Activated T-cell treated with anti-CD3 and anti-CD28 coated beads, Interleukin-2, amount 50 U/mL, for 72 hours (primary cell): Measurements from ENCODE around the gene PER3. TPM values are rescaled to one million over a fixed set of nuclear protein-coding genes. Genes with fewer than 3 reads are reported as not detected.
"Not testable (repeated sequence)": the region's sequence is repeated elsewhere in the genome, so short reads cannot be mapped to it uniquely, and the experiment has no call there.

Experiments
- ATAC-seq, 2 donors: fragments of 150-1000 bp; cut with Tn5 transposase; replicated peaks in 1 of 2; 2 replicates each; pipeline ENCODE4 v1.10.0; 2021; ENCODE audit warnings: moderate library complexity in 2 of 2, mild to moderate bottlenecking in 1 of 2
- DNase-seq, 2 donors: peaks; one replicate each; pipeline ENCODE4 v3.0.0; 2021 to 2022; ENCODE audit warnings: mixed read lengths in 1 of 2
- H3K27ac Mint-ChIP-seq: one replicate; pipeline ENCODE4 v1.8.0; 2022; ENCODE audit warnings: mild to moderate bottlenecking, moderate library complexity, mixed read lengths
- H3K27me3 Mint-ChIP-seq: one replicate; pipeline ENCODE4 v1.8.0; 2022; ENCODE audit warnings: low read depth, mixed read lengths
- H3K36me3 Mint-ChIP-seq, 2 donors: one replicate each; pipeline ENCODE4 v1.8.0; 2022; ENCODE audit warnings: mixed read lengths in 2 of 2, mild to moderate bottlenecking in 1 of 2; ENCODE audit not compliant: insufficient read depth in 2 of 2
- H3K4me1 Mint-ChIP-seq: one replicate; pipeline ENCODE4 v1.8.0; 2022; ENCODE audit warnings: low read depth, mixed read lengths
- H3K4me3 Mint-ChIP-seq, 2 donors: one replicate each; pipeline ENCODE4 v1.8.0; 2022; ENCODE audit warnings: mild to moderate bottlenecking in 2 of 2, mixed read lengths in 2 of 2, moderate library complexity in 2 of 2
- H3K9me3 Mint-ChIP-seq, 2 donors: one replicate each; pipeline ENCODE4 v1.8.0; 2022; ENCODE audit warnings: mixed read lengths in 2 of 2
- total RNA-seq, 2 donors: library from RNA; stranded (reverse); gene quantifications; one replicate each; pipeline ENCODE4 v1.2.3, GENCODE V29; 2022

The PER3 gene
- total RNA-seq, 2 donors from 2014 or later: 1.2 to 1.3 TPM

DNA sequence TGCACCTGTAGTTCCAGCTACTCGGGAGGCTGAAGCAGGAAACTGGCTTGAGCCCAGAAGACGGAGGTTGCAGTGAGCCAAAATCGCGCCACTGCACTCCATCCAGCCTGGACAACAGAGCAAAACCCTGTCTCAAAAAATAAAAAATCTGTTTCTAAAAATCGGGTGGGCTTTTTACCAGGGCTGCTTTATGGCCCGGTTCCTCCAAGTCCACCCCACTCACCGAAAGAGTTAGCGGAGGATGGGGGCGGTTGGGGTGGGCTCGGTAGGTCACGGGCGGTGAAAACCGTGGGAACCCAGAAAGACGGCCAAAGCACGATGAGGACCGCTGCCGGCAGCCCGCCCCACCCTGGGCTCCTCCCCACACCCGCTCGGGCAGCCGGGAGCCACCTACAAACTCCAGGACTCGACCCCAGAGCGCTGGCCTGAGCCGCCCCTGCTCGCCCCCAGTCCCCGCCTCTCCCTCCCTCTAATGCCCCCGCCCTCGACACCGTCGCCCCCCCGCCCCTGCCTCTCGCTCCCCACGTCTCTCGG, 846 bp upstream of the PER3 start:
- Mint-ChIP-seq H3K4me1 (peaks cover 12% of the 10 kb centered on the region), H3K4me3 (peak overlapping the region; percentile 55 to 75), H3K9me3 (no peaks in the 10 kb centered on the region), H3K27ac (no peak overlapping the region), H3K27me3 (no peaks in the 10 kb centered on the region), H3K36me3 (no peaks in the 10 kb centered on the region)
- DNase-seq (peak; percentile 44 to 49), ATAC-seq (peak; percentile 15 to 24)

- H3K27ac Mint-ChIP-seq: no peak overlapping the region
- DNase-seq: peak in 1 of 2 donors; percentile 9
Measured at GRCh38 chr1:7784492-7785071, 491 bp downstream of the PER3 start.

GRCh38 chr1:7785108-7785507, 1.0 kb downstream of the PER3 start:
- H3K27me3 Mint-ChIP-seq: no peaks in the 10 kb centered on the region
- DNase-seq (no peak), ATAC-seq (no peak)
- peaks cover 2 to 9% of the 10 kb centered on the region in 2 donors for H3K36me3 Mint-ChIP-seq
- no peak overlapping the region for H3K27ac Mint-ChIP-seq
- peaks cover 12% of the 10 kb centered on the region for H3K4me1 Mint-ChIP-seq
- H3K4me3 Mint-ChIP-seq: peak overlapping the region in 1 of 2 donors; percentile 52
- peaks cover 0 to 2% of the 10 kb centered on the region in 2 donors for H3K9me3 Mint-ChIP-seq

More at GRCh38 chr1:7784492-7785071, 491 bp downstream of the PER3 start:
- no peaks in the 10 kb centered on the region for H3K27me3 Mint-ChIP-seq
- no peaks in the 10 kb centered on the region for H3K9me3 Mint-ChIP-seq
- ATAC-seq: no peak
- peak overlapping the region; percentile 42 to 52 for H3K4me3 Mint-ChIP-seq
- peaks cover 0 to 4% of the 10 kb centered on the region in 2 donors for H3K36me3 Mint-ChIP-seq
- H3K4me1 Mint-ChIP-seq: peaks cover 12% of the 10 kb centered on the region

DNA sequence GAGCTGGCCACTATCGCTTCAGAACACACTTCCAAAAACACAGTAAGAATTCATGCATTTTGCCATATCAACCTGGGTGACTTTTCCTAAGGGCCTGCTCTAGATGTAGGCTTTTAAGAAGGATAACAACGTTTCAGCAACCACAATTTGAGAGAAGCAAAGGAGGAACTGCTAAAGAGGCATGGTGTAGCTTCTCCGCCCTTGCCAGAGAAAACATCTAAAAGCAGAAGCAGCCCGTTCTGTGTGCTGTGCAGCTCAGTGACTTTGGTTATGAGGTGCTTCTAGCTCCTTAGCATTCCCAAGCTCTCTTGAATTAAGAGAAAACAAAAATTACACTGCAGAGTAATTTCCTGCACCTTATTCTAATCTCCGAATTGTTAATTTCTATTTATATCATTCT, 2.7 kb downstream of the PER3 start:
- DNase-seq (no peak), ATAC-seq (no peak)
- Mint-ChIP-seq H3K36me3 (peaks cover 9 to 18% of the 10 kb centered on the region in 2 donors), H3K27me3 (no peaks in the 10 kb centered on the region), H3K9me3 (peaks cover 5 to 8% of the 10 kb centered on the region in 2 donors), H3K27ac (peak overlapping the region; percentile 67), H3K4me1 (peaks cover 8% of the 10 kb centered on the region), H3K4me3 (no peak overlapping the region)

GRCh38 chr1:7789828-7790227, 5.7 kb downstream of the PER3 start:
- H3K9me3 Mint-ChIP-seq: peaks cover 5 to 11% of the 10 kb centered on the region in 2 donors
- peaks cover 12 to 21% of the 10 kb centered on the region in 2 donors for H3K36me3 Mint-ChIP-seq
- H3K27me3 Mint-ChIP-seq: no peaks in the 10 kb centered on the region
- ATAC-seq (no peak), DNase-seq (no peak)
- no peak overlapping the region for H3K27ac Mint-ChIP-seq
- H3K4me3 Mint-ChIP-seq: no peak overlapping the region
- no peaks in the 10 kb centered on the region for H3K4me1 Mint-ChIP-seq

DNA sequence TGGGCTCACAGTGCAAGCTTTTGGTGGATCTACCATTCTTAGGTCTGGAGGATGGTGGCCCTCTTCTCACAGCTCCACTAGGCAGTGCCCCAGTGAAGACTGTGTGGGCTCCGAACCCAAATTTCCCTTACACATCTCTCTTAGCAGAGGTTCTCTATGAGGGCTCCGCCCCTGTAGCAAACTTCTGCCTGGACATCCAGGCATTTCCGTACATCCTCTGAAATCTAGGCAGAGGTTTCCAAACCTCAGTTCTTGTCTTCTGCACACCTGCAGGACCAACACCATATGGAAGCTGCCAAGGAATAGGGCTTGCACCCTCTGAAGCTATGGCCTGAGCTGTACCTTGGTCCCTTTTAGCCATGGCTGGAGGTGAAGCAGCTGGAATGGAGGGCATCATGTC, 6.9 kb downstream of the PER3 start:
- H3K36me3 Mint-ChIP-seq: peaks cover 12 to 21% of the 10 kb centered on the region in 2 donors
- H3K27ac Mint-ChIP-seq, ATAC-seq, H3K27me3 Mint-ChIP-seq, DNase-seq, H3K4me3 Mint-ChIP-seq, H3K4me1 Mint-ChIP-seq: not testable (repeated sequence)
- H3K9me3 Mint-ChIP-seq: peaks cover 5 to 11% of the 10 kb centered on the region in 2 donors

- H3K27ac Mint-ChIP-seq: no peak overlapping the region
- ATAC-seq: no peak
- no peak for DNase-seq
- H3K9me3 Mint-ChIP-seq: peaks cover 4 to 7% of the 10 kb centered on the region in 2 donors
- H3K4me3 Mint-ChIP-seq: no peak overlapping the region
- peaks cover 9 to 11% of the 10 kb centered on the region in 2 donors for H3K36me3 Mint-ChIP-seq
- H3K4me1 Mint-ChIP-seq: no peaks in the 10 kb centered on the region
- H3K27me3 Mint-ChIP-seq: no peaks in the 10 kb centered on the region
Measured at GRCh38 chr1:7795406-7795805, 11.3 kb downstream of the PER3 start.

GRCh38 chr1:7805460-7805859, 21.4 kb downstream of the PER3 start:
- Mint-ChIP-seq H3K4me3 (no peak overlapping the region), H3K4me1 (no peaks in the 10 kb centered on the region), H3K27me3 (no peaks in the 10 kb centered on the region), H3K36me3 (peaks cover 0 to 3% of the 10 kb centered on the region in 2 donors), H3K27ac (no peak overlapping the region), H3K9me3 (no peaks in the 10 kb centered on the region)
- no peak for DNase-seq
- ATAC-seq: no peak

GRCh38 chr1:7808253-7808844, 24.3 kb downstream of the PER3 start:
- no peak overlapping the region for H3K27ac Mint-ChIP-seq
- no peak overlapping the region for H3K4me3 Mint-ChIP-seq
- peak in 1 of 2 donors; percentile 41 for ATAC-seq
- no peaks in the 10 kb centered on the region for H3K27me3 Mint-ChIP-seq
- H3K36me3 Mint-ChIP-seq: peaks cover 5 to 11% of the 10 kb centered on the region in 2 donors
- DNase-seq: no peak
- H3K9me3 Mint-ChIP-seq: peaks cover 5% of the 10 kb centered on the region in 2 donors
- no peaks in the 10 kb centered on the region for H3K4me1 Mint-ChIP-seq

DNA sequence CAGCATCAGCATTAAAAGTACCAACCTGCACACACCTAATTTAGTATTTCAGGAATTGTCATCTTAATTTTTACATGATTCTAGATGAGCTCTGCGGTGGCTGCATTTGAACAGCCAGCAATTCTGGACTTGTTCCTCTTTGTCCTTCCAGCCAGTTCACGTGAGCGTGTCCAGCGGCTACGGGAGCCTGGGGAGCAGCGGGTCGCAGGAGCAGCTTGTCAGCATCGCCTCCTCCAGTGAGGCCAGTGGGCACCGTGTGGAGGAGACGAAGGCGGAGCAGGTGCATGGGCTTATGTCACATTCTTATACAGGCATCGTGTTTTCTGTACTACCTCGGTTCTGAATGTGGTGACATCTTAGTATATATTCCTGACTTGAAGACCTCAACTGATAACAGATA, 25.7 kb downstream of the PER3 start:
- Mint-ChIP-seq H3K4me3 (no peak overlapping the region), H3K27ac (no peak overlapping the region), H3K36me3 (peaks cover 13 to 19% of the 10 kb centered on the region in 2 donors), H3K4me1 (no peaks in the 10 kb centered on the region), H3K27me3 (no peaks in the 10 kb centered on the region), H3K9me3 (peaks cover 10 to 12% of the 10 kb centered on the region in 2 donors)
- no peak for ATAC-seq
- no peak for DNase-seq

DNA sequence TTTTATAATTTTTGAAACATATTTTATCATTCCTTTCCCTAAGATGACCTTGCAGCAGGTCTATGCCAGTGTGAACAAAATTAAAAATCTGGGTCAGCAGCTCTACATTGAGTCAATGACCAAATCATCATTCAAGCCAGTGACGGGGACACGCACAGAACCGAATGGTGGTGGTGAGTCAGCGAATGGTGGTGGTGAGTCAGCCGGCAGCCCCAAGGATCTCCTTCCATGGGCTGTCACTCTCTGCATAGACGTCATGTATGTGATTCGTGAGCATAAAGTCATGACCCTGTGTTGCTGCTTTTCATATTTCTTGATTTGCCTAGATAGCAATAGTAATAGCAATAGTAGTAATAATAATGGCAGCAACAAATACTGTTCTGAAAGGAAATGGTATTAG, 26.3 kb downstream of the PER3 start:
- H3K9me3 Mint-ChIP-seq: peaks cover 10 to 12% of the 10 kb centered on the region in 2 donors
- no peak overlapping the region for H3K27ac Mint-ChIP-seq
- no peaks in the 10 kb centered on the region for H3K4me1 Mint-ChIP-seq
- H3K4me3 Mint-ChIP-seq: no peak overlapping the region
- no peaks in the 10 kb centered on the region for H3K27me3 Mint-ChIP-seq
- peak; percentile 56 to 92 for ATAC-seq
- peaks cover 13 to 17% of the 10 kb centered on the region in 2 donors for H3K36me3 Mint-ChIP-seq
- DNase-seq: peak; percentile 35 to 36

GRCh38 chr1:7811476-7811875, 27.4 kb downstream of the PER3 start:
- ATAC-seq: no peak
- Mint-ChIP-seq H3K27me3 (no peaks in the 10 kb centered on the region), H3K4me3 (no peak overlapping the region), H3K36me3 (peaks cover 13 to 17% of the 10 kb centered on the region in 2 donors), H3K4me1 (no peaks in the 10 kb centered on the region), H3K27ac (no peak overlapping the region), H3K9me3 (peaks cover 10 to 12% of the 10 kb centered on the region in 2 donors)
- DNase-seq: no peak

DNA sequence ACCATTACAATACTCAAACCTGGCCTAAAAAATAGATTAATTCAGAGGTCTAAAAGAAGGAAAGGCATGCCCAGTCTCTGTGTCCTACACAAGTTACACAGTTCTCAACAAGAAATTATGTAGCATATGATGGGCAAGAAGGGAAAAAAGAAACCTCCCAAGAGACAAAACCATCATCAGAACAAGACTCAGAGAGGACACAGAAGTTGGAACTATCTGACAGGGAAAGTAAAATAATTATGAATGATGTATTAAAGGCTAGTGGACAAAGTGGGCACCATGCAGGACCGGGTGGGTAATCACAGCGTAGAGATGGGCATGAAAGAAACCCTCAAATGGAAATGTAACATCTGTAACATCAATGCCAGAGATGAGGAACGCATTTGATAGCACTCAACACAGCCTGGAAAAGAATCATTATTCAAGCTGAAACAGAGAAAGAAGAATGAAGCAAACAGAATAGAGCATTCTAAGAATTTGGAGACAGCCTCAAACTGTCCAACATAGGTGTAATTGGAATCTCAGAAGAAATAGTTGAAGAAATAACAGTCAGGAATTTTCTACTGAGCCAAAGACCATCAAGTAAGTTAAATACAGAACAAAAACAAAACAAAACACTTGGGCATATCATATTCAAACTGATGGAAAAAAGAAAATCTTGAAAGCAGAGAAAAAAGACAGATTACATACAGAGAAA, 29.7 kb downstream of the PER3 start:
- H3K36me3 Mint-ChIP-seq: peaks cover 13 to 17% of the 10 kb centered on the region in 2 donors
- H3K9me3 Mint-ChIP-seq: peaks cover 10 to 12% of the 10 kb centered on the region in 2 donors
- no peak overlapping the region for H3K27ac Mint-ChIP-seq
- no peak for ATAC-seq
- H3K4me3 Mint-ChIP-seq: no peak overlapping the region
- H3K4me1 Mint-ChIP-seq: no peaks in the 10 kb centered on the region
- no peaks in the 10 kb centered on the region for H3K27me3 Mint-ChIP-seq
- no peak for DNase-seq
